ENCODE measurements around the gene KCNS1.

DNA sequence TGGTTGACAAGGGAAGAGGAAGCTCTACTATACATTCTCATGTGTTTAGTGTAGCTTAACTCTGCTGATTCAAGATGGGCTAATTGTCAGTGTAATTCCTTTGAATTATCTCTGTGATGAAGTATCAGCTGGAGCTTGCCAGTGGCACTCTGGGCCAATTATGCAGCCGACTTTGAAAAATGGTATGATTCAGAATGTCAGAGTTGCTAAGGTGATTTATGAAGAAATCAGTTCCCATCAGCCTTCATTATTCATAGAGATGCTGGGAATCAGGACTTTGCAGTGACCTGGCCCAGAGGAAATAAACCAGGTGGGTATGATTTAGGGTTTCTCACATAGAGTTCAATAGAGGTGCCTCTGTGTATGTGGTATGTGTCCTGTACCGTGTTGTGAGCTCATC, 33.4 kb downstream of the KCNS1 start:
- TF ChIP-seq, protein P1, sequence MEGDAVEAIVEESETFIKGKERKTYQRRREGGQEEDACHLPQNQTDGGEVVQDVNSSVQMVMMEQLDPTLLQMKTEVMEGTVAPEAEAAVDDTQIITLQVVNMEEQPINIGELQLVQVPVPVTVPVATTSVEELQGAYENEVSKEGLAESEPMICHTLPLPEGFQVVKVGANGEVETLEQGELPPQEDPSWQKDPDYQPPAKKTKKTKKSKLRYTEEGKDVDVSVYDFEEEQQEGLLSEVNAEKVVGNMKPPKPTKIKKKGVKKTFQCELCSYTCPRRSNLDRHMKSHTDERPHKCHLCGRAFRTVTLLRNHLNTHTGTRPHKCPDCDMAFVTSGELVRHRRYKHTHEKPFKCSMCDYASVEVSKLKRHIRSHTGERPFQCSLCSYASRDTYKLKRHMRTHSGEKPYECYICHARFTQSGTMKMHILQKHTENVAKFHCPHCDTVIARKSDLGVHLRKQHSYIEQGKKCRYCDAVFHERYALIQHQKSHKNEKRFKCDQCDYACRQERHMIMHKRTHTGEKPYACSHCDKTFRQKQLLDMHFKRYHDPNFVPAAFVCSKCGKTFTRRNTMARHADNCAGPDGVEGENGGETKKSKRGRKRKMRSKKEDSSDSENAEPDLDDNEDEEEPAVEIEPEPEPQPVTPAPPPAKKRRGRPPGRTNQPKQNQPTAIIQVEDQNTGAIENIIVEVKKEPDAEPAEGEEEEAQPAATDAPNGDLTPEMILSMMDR (IDR thresholded peaks at IDR 0.05), result no peak
- TF ChIP-seq POLR2A (IDR thresholded peaks at IDR 0.05), result no peak
- no peak for TF ChIP-seq POLR2AphosphoS5 (IDR thresholded peaks at IDR 0.05)

All from suprapubic skin (tissue), 4 donors.